H4 (cell line): ENCODE measurements around the gene SLC6A11. TPM values are rescaled to one million over a fixed set of nuclear protein-coding genes. Genes with fewer than 3 reads are reported as not detected.
A peak's percentile ranks its signal among the peaks of the same experiment; 100 is the strongest.

Source experiments
- DNase-seq: peaks from one replicate; pipeline ENCODE4 v3.0.0-alpha.2; 2015; ENCODE audit warnings: low spot score
- total RNA-seq: library from RNA; depleted of rRNA; stranded (reverse); fragments of >200 nt; shearing (Covaris generic); gene quantifications from 2 replicates; pipeline ENCODE4 v1.2.3, GENCODE V29; 2014; rRNA removed

The SLC6A11 gene
- total RNA-seq = 0.12 TPM in 1 of 2 replicates, not detected in the other

DNA sequence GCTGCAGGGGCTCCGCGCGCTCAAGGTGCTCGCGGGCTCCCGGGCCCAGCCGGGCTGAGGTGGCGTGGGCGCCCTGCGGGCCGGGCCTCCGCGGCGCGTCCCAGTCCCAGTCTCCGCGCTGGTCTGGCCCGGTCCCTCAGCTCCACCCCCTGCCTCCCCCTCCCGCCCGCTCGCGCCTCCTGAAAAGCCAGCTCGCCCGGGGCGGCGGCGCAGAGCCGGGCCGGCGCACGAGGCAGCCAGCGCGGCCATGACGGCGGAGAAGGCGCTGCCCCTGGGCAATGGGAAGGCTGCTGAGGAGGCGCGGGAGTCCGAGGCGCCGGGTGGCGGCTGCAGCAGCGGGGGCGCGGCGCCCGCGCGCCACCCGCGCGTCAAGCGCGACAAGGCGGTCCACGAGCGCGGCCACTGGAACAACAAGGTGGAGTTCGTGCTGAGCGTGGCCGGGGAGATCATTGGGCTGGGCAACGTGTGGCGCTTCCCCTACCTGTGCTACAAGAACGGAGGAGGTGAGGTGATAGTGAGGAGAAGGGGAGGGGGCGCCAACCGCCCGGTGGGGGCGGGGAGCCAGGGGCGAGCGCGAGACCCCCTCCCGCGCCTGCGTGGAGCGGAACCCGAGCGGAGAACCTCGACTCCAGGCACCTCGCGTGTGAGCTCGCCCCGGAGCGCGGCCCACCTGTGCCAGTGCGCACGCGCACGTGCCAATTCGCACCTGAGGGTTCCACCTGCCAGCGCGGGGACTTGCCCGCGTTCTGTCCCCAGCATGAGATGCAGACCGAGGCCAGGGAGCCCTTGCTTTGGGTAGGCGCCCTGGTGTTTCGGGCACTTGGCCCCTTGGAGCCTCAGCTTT is at the start of gene SLC6A11:
Gene SLC6A11 (plus strand): TSS at position 210 of the 844 bp plus-strand sequence. CDS start 38 bp downstream, at position 248.
- DNase-seq = no peak

DNA sequence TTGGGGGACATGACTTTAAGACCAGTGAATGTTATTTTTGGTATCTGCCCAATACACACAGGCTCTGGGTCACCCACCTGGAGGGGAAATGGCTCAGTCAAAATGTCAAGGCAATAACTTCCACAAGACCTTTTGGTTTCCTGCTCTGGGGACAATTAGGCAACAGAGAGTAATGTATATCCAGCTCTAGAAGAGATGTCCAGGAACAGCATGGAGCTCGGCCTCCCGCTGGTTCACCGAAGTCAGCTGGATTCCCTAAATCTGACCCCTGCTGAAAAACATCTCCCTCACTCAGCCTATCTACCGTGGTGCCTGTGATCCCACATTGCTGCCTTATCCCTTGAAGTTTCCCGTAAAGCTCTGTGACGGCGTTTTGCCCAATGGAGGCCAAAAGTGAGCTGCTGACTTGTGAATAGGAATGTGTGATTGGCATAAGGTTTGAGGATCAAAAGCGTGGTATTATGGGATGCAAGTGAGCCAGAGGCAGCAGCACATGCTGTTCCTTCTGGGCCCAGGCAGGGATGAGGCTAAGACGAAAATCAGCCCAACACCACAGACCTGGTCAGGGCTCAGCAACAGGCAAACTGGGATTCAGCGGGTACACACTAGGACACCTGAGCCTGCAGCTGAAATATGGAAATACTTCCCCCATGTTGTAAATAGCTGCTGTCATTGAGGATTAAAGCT is 47.2 kb upstream of the SLC6A11 start:
- DNase-seq = no peak

DNA sequence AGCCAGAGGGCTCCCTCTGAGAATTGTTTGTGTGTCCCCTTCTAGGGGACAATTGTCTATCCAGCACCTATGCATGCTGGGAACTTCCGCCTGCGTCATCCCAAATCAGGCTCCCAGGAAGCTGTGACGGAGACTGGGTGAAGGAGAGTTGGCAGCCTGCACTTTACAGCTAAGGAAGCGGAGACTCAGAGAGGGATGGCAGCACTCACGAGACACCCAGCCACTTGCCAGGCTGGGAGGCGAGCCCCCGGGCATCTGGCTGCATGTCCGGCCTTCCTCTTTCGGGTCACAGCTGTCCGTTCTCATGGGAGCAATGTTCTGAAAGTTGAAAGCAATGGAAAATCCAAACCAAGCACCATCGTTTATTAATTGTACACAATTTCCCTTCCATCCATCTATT is 45.5 kb upstream of the SLC6A11 start:
- DNase-seq = no peak

DNA sequence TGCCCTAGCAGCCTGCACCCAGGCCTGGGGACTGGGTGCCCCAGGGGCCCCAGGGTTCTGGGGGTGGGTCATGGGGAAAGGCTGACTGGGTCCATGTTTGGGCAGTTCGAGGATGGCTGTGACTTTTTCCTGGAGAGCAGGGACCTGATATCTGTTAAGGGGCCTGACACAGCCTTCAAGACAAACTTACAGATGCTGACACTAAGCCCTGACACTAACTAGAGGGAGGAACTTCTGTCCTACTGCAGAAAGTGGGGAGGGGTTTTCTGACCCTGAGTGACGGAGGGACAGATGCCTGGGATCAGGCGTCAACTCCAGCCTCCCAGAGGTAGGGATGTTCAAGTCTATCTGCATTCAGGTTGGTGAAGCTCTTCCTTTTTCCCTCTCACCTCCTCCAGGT is 45.0 kb upstream of the SLC6A11 start:
- DNase-seq = no peak

DNA sequence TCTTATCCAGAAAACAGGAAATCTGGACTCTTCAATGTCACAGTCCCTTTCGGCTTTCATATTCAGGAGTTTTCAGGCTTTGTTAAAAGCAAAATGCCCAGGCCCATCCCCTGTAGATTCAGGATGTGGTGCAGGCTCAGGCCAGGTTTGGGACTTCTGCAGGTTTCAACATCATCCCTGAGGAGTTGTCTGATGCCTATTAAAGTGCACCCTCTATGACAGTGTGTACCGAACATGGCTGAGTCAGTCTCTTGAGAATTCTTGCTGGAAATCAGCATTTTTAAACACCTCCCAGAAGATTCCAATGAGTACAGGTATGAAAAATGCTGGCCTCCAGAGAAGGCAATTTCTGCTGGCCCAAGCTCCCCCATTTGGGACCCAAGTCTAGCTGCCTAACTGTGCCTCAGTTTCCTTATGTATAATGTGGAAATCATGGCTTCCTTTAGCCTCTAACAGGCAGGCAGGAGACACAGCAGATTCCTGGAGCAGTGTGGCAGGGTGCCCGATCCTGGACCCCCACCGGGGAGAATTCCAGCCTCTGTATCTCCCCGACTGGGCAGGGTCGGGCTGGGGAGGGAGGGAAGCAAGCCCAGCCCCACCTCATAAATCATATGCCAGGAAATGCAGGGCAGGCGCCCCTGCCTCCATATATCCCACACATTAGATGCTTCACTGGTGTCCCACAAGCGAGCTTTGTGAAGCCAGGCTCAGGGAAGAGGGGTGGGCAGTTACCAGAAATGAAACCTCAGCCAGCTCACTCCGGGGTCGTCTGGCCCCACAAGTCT is 44.4 kb upstream of the SLC6A11 start:
- no peak for DNase-seq

DNA sequence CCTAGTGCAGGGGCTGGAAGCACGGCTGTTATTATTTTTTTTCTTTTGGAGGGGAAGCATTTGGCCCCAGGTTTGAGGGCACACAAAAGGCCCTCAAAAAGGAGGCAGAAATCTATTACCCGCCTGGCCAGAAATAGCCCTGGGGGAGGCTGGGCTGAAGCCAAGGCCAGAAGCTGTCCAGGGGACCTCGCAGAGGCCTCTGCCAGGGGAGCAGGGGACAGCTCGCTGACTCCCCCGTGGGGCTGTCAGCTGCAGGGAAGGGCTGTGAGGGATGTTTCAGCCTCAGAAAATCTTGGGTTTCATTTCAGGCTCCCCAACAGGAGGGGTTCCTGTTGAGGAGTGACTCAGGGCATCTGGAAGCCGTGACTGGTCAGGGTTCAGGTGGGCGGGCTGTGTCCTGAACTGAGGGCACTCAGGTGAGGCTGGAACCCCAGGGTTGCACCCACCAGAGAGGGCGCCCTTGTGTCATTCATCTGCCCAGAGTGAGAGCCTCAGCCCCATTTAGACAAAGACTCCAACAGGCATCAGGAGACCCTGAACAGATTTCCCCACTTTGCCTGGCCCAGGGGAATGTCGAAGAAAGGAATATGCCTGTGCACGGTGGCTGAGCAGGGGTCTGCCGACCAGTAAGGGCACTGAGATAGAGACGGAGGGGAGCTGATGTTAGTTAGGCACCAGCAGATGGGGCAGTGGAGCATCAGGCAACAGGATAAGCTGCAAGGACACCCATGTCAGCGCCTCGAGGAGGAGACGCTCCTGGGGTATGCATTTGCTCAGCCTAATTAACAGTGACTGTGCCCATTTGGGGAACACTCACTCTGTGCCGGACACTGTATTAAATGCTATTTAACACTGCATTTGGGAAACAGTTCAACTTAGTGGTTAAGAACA is 43.5 kb upstream of the SLC6A11 start:
- no peak for DNase-seq

DNA sequence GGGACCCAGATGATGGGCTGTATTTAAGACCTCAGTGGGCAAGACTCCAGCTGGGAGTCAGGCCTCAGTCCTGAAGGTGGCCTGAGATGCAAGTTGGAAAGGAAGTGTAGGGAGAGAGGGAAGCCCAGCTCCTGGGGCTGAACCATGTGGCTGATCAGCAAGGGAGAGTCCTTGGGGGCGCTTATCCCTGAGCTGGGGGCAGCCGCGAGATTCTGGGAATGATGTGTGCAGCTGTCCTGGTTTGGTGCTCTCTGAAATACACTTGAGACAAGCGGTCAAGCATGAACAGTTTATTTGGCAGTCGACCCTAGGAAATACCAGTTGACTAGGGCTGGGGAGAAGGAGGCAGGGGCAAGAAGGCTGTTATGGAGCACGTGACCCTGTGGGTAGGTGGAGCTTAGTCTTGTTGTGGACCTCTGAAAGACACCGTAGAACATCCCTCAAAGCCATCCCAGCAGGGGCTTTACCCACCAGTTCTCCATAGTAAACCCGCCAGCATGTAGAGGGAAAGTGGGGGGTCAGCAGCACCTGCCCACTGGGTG is 41.8 kb upstream of the SLC6A11 start:
- DNase-seq = no peak

DNA sequence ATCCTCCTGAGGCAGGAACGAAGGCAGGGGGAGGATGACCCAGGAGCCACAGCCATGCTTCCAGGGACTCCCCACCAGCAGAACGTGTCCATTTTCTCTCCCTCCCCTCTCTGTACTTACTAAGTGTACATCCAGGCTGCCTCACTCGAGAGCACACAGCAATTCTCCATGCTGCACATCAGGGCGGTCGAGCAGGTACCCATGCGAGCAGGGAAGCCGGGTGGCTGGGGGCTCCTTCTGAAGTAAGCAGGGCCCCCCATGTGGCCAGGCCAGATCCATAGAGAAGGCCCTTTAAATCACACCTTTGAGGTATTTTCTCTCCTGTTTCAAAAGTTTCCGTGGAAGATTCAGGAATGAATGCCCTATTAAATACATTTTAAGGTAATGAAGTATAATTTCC is 41.2 kb upstream of the SLC6A11 start:
- no peak for DNase-seq

DNA sequence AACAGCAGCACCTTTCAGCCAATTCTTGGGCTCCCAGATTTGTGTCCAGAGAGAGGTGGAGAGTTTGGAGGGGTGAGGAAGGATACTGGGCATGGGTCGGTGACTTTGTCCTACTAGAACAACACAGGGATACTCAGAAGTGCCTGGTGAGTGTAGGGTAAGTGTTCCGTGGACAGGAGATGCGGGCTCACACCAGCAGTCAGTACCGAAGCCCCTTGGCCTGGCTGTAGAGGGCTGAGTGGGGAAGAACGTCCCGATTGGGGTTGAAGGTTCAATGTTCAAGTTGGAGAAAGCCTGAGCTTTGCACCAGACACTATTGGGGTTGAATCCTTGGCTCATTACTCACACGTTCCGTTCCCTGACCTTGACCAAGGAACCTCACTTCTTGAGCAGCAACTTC is 40.8 kb upstream of the SLC6A11 start:
- DNase-seq = no peak

DNA sequence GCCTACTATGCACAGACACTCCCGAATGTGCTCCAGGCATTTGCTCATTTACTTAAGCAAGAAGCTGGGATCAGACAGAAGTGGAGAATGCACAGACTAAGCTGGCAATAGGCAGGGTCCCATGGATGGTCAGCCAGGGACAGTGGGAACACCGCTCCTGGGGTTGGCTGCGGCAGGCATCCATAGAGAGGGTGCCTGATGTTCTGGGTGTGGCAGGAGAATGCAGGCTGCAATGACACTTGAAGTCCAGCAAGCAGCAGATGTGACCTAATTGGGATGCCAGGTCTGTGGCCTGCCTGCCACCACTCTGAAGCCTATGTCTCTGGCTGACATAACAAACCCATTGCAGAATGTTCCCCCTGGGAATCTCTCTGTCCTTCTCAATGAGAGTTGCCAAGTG is 40.2 kb upstream of the SLC6A11 start:
- DNase-seq = no peak

DNA sequence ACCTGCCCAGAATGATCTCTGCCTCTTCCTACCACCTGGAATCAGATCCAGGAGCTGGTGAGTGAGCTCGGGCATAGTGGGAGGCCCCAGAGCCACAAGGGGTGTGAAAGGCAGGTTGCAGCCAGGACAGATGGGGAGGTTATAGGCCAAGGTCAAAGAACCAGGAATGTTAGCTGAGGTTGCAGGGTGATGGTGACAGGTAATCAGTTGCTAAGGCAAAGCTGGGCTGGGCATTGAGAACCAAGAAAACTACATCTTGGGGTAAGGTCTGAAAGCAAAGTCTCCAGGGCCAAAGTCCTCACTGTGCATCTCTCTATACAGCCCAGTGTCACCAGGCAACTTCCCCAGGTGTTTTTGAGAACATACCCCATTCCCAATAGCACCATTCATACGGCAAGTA is 38.4 kb upstream of the SLC6A11 start:
- DNase-seq = no peak

DNA sequence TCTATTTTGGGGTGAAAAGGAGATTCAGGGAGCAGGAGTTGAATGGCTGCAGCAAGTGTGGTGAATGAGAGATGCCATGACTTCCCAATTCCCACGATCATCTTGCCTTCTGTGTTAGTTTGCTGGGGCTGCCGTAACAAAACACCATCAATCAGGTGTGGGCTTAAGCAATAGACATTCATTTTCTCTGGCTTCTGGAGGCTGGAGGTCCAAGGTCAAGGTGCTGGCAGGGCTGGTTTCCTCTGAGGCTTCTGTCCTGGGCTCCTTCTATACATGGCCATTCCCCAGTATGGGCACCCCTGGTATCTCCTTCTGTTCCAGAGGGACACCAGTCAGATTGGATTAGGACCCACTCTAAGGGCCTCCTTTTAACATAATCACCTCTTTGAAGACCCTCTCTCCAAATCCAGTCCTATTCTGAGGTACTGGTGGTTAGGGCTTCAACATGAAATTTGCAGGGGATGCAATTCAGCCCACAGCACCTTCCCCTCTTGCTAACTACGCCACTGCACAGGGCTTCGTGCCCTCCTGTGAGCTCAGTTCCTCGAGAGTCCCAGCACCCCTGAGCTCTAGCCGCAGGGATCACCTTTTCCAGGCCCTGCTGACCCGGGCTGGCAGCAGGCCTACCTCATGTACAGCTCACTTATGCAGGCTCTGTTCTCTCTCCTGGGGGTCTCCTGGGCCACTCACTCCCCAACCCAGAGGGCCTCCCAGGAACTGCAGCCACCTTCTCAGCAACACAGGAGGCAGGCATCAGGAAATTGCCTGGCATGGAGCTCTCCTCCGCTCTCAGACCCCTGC is 37.3 kb upstream of the SLC6A11 start:
- DNase-seq = no peak

DNA sequence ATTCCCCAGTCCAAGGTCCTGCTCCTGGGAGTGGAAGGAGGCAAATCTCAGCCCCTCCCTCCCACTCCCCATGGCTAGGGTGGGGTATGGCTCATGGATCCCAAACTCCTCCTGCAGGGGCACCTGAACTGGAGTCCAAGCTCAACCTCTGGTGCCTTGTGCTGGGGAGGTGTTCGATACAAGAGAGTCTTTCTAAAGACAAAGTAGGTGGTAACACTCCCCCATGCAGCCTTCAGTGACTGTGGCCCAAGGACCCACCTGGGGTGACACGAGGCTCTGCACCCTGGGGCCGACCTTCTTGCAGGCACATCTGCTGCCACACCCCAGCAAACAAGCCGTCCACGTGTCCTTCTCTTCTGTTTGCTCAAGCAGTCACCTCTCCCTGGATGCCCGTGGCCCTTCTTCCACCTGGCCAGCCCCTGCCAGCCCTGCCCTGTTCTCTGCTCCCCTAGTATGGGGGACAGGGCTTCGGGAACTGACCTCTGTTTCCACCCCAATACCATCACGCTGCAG is 36.7 kb upstream of the SLC6A11 start:
- no peak for DNase-seq

DNA sequence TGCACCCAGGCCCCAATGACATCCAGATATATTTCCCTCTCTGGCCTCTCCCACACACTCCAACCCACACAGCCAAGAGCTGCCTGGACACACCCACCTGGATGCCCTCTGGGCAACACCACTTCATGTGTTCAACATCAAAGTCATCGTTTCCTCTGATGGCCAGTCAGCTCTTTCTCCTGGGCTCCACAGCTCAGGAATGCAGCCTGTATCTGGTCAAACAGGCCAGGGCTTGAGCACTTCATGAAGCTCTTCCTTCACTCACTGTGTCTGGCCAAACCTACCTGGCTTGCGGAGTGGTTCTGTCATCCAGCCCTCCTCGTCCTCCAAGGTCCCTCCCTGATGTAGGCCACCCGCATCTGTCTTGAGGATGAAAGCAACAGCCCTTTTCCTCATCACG is 35.8 kb upstream of the SLC6A11 start:
- DNase-seq = no peak

DNA sequence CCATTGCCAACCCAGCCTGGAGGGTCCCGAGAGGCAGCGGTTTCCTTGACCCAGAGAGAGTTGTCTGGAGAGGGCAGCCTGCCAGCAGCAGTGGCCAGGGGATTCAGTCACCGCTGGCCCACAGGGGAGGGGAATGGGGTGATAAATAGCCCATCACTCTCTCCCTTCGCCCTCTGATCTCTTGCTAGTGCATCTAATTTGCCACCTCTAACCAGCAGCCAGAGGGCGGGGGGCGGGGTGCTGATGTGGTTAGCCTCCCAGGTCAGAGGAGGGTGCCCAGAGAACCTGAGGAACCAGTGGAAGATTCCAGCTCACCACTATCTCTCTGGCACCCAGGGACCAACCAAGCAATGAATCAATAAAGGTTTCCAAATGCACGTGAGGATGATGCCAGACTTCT is 35.1 kb upstream of the SLC6A11 start:
- no peak for DNase-seq

DNA sequence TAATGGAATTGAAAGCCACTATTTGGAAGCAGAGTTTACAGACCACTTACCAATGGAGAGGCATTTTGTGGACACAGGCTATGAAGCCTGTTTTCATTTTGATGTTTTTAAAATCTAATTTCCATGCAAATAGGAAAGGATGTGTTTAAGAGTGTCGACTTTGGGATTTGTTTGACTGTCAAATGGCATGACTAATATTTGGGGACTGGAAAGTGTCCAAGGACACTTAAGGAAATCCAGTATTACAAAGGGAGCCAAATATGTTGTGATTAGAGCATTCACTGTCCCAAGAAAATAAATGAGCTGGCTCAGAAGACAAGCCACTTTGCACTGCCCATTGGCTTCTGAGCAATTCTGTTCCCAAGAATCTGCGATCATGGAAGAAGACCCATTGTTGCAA is 34.0 kb upstream of the SLC6A11 start:
- DNase-seq = no peak

DNA sequence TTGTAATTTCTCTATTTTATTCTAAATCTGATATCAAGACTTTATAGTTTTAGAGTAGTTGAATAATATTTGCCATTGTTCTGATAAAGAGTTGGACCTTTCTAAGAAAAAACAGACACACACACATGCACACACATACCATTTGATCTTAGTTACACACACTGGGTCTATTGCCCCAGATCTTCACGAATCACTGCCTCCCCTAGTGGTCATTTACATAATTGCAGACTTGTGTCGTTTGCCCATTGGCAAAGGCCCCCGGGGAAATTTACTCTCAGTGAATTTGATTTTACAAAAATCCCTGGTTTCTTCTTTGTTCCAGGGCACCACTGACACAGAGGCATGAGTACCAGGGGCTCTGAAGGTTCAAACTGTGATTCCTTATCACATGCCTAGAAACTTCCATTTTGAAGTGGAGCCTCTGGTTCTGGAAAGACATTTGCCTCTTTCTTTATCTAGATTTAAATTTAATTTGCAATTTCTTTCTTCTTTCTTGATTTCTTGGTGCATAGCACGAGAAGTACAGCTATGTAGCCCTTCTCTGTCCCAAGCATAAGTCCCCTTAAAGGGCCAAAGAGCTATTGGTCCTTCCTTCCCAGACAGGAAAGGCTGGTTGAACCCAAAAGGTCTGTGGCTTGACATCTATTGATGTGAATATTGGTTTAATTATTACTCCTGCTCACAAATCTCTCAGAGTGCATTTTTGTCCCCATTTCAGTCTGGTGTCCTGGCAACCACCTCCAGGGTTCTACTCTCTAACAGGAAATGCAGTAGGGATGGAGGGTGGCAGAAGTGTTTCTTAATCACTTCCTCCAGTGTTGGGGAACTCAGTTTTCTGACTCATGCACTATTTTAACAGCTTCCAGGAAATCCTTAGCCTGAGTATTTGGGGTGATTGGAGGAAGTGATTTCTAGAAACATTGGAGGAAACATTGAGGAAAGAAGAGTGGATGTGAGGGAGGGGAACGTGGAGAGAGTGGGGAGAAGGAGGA is 32.4 kb upstream of the SLC6A11 start:
- peak; percentile 23 for DNase-seq

DNA sequence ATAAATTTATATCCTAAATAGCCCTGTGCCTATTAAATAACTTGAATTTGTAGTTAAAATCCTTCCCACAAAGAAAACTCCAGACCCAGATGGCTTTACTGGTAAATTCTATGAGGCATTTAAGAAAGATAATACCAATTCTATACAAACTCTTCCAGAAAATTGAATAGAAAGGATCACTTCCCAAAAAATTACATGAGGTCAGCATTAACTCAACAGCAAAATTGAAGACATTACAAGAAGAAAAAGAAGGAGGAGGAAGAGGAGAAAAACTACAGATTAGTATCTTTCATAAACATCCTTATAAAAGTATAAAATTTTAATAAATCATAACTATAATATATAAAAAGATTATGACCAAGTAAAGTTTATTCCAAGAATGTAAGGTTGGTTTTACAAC is 29.4 kb upstream of the SLC6A11 start:
- no peak for DNase-seq

DNA sequence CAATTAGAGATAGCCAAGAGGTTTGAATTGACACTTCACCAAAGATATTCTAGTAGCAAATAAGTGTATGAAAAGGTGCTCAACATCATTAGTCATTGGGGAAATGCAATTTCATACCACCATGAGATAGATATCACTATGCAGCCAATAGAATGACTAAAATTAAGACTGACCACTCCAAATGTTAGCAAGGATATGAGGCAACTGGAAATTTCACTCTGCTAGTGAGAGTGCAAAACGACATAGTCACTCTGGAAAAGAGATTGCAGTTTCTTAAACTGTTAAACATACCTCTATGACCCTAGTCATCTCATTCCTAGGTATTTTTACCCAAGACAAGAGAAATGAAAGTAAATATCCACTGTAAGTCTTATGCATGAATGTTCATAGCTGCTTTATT is 27.6 kb upstream of the SLC6A11 start:
- no peak for DNase-seq
